GM18499 (cell line): ENCODE data around the gene NAGLU.
"Not testable (repeated sequence)": the region's sequence is repeated elsewhere in the genome, so short reads cannot be mapped to it uniquely, and the experiment has no call there.

Experiments used
- ATAC-seq: cut with Tn5 transposase; IDR thresholded peaks from one replicate; pipeline ENCODE4 v1.9.1; 2021; ENCODE audit warnings: moderate number of reproducible peaks; ENCODE audit not compliant: insufficient read depth, unreplicated experiment

NAGLU gene

DNA sequence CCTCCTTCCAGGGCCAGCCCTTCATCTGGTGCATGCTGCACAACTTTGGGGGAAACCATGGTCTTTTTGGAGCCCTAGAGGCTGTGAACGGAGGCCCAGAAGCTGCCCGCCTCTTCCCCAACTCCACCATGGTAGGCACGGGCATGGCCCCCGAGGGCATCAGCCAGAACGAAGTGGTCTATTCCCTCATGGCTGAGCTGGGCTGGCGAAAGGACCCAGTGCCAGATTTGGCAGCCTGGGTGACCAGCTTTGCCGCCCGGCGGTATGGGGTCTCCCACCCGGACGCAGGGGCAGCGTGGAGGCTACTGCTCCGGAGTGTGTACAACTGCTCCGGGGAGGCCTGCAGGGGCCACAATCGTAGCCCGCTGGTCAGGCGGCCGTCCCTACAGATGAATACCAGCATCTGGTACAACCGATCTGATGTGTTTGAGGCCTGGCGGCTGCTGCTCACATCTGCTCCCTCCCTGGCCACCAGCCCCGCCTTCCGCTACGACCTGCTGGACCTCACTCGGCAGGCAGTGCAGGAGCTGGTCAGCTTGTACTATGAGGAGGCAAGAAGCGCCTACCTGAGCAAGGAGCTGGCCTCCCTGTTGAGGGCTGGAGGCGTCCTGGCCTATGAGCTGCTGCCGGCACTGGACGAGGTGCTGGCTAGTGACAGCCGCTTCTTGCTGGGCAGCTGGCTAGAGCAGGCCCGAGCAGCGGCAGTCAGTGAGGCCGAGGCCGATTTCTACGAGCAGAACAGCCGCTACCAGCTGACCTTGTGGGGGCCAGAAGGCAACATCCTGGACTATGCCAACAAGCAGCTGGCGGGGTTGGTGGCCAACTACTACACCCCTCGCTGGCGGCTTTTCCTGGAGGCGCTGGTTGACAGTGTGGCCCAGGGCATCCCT, 7.4 kb downstream of the NAGLU start:
- no peak for ATAC-seq

DNA sequence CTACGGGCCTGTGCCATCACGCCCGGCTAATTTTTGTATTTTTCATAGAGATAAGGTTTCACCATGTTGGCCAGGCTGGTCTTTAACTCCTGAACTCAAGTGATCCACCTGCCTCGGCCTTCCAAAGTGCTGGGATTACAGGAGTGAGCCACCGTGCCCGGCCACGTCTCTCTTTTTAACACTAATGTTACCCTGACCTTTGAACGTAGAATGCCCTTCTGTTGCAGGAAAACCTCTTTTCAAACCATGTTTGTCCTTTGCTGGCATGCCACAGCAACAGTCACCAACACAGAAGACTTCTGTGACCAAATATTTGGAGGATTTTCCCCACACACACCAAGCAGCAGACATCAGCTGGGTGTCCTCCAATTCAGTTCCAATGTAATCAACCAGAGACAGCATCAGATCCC, 8.8 kb downstream of the NAGLU start:
- ATAC-seq: no peak

DNA sequence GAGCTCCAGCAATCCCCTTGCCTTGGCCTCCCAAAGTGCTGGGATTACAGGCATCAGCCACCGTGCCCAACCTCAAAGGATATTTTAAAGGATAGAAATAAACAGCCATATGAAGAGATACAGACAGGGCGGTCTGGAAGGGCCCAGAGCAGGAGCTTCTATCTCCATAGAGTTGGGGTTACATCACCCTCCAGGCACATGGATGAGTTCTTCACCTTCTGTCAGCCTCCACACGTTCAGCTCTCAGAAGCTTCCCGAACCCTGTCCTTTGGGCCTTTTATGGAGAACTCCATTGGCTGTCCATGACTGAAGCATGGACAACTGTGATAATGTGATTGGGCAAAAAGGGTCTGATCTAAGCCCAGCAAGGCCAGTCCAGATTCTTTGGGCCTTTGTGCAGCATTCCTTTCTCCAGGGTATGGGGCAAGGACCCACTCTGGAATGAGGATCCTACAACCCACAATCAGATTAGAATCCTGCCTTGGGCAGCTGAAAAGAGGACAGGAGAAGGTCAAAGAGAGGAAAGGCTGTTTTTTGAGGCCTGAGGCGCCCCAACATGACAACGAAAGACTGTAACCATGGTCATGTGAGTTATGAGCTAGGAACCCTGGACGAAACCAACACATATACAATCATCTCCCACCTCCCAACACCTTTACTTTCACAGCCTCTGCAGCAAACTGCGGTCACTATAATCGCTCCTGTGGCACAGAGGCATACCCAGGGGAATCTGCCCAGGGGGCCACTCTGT, 9.9 kb downstream of the NAGLU start:
- ATAC-seq: not testable (repeated sequence)

DNA sequence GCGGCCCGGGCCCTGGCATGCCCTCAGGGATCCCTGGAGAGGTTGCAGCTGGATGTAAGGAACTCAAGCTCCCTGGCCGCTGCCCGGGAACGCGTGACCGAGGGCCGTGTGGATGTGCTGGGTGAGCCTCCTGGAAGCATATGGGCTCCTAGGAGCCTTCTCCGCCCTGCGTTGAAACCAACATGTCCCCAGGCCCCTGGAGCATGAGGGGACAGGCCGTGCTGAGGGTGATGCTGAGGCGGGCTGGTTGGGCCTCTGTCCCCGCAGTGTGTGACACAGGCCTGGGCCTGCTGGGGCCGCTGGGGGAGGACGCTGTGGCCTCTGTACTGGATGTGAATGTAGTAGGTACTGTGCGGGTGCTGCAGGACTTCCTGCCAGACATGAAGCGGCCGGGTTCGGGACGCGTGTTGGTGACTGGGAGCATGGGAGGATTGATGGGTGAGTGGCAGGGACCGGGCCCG, 11.0 kb downstream of the NAGLU start:
- ATAC-seq: no peak

DNA sequence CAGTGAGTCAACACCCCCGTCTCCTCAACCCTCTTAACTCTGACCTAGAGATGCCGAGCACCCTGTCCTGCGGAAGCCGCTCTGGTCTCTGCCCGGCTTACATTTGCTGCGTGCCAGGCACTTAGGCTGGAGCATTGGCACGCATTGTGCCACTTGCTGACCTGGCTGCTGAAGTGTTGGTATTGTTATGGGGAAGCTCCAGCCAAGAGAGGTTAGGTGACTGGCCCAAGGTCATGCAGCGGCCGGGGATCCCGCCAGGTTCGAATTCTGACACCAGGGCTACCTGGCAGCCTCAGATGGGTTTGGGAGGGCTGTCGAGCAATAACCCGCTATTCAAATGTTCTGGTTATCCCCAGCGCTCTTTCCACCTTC, 11.6 kb downstream of the NAGLU start:
- ATAC-seq: no peak

DNA sequence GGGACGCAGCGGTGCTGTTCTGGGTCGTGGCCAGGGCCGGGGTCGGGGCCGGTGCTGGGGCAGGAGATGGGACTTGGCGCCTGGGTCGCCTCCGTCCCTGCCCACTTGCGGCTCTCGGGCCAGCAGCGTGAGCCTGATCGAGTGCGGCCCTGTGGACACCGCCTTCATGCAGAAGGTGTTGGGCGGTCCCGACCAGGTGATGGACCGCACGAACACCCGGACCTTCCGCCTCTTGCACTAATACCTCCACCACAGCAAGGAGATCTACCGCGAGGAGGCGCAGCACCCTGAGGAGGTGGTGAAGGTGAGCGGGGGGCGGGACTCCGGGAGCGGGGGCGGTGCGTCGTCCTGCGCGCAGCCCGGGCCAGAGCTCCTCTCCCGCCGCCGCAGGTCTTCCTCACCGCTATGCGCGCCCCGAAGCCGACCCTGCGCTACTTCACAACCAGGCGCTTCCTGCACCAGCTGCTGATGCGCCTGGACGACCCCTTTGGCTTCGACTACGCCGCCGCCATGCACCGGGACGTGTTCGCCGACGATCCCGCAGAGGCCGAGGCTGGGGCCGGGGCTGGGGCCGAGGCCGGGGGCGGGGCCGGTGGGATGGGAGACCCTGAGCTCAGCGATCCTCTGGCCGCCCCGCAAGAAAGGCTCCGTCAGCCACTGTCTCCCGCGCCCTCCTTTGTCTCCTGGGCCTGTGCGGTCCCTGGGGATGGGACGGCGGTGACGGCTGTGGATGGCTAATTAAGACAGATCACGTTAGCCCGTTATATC, 12.2 kb downstream of the NAGLU start:
- ATAC-seq: no peak

DNA sequence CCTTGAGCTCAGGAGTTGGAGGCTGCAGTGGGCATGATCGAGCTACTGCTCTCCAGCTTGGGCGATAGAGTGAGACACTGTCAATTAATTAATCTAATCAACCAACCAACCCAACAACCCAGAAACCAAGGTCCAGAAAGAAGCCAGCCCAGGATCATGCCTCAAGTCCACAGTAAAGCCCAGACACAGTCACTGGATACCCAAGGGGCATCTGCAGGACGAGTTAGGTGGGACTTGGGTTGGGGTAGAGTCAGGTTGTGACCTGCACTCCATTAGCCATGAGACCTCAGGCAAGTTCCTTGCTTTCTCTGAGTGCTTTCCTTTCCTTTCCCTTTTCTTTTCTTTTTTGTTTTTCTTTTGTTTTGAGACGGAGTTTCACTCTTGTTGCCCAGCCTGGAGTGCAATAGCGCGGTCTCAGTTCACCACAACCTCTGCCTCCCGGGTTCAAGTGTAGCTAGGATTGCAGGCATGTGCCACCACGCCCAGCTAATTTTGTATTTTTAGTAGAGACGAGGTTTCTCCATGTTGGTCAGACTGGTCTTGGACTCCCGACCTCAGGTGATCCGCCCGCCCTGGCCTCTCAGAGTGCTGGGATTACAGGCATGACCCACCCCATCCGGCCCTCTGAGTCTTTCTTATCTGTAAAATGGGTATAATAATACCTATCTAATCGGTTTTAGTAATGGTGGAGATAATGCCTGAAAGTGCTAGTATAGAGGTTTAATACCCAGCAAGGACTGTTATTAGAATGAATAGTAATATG, 13.1 kb downstream of the NAGLU start:
- no peak for ATAC-seq

DNA sequence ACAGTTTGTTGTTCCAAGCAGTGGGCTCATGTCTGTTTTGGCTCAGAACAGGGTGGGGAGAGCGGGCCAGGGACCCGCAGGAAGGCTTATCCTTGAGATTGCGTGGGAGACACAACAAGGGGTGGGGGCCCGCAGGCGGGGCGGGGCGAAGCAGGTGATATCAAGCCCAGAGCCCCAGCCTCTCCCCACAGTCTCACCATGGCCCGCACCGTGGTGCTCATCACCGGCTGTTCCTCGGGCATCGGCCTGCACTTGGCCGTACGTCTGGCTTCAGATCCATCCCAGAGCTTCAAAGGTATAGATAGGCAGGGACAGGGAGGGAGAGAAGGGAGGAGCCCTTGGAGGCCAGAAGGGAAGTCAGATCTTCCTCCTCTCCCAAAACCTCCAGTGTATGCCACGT, 16.7 kb downstream of the NAGLU start, which contains the start of gene HSD17B1:
Gene HSD17B1, plus strand, starts transcription at position 188 of the 400 bp plus-strand sequence. Its CDS starts 11 bp downstream, at position 199.
- ATAC-seq: not testable (repeated sequence)

DNA sequence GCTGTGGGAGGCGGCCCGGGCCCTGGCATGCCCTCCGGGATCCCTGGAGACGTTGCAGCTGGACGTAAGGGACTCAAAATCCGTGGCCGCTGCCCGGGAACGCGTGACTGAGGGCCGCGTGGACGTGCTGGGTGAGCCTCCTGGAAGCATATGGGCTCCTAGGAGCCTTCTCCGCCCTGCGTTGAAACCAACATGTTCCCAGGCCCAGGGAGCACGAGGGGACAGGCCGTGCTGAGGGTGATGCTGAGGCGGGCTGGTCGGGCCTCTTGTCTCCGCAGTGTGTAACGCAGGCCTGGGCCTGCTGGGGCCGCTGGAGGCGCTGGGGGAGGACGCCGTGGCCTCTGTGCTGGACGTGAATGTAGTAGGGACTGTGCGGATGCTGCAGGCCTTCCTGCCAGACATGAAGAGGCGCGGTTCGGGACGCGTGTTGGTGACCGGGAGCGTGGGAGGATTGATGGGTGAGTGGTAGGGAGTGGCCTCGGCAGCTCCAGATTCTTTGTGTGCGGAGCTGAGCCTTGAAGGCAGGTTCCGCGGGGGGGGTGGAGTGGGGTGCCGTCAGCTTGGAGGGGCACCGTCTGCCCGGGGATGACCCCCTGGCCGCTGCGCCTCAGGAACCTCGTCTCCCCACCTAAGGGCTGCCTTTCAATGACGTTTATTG, 17.2 kb downstream of the NAGLU start:
- ATAC-seq: no peak

DNA sequence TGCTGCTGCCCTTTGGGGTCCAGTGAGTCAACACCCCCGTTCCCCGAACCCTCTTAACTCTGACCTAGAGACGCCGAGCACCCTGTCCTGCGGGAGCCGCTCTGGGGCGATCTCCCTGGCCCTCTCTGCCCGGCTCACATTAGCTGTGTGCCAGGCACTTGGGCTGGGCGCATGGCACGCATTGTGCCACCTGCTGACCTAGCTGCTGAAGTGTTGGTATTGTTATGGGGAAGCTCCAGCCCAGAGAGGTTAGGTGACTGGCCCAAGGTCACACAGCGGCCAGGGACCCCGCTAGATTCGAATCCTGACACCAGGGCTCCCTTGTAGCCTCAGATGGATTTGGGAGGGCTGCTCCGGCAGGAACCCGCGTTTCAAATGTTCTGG, 17.8 kb downstream of the NAGLU start:
- ATAC-seq: no peak

DNA sequence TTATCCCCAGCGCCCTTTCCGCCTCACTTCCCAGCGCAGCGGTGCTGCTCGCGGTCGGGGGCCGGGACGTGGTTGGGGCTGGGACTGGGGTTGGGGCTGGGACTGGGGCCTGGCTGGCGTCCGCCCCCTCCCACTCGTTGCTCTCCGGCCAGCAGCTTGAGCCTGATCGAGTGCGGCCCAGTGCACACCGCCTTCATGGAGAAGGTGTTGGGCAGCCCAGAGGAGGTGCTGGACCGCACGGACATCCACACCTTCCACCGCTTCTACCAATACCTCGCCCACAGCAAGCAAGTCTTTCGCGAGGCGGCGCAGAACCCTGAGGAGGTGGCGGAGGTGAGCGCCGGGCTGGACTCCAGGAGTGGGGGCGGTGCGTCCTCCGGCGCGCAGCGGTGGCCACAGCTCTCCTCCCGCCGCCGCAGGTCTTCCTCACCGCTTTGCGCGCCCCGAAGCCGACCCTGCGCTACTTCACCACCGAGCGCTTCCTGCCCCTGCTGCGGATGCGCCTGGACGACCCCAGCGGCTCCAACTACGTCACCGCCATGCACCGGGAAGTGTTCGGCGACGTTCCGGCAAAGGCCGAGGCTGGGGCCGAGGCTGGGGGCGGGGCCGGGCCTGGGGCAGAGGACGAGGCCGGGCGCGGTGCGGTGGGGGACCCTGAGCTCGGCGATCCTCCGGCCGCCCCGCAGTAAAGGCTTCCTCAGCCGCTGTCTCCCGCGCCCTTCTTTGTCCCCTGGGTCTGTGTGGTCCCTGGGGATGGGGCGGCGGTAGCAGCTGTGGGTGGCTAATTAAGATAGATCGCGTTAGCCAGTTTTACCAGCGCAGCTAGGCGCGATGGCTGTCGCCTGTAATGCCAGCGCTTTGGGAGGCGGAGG, 18.4 kb downstream of the NAGLU start:
- ATAC-seq: no peak

DNA sequence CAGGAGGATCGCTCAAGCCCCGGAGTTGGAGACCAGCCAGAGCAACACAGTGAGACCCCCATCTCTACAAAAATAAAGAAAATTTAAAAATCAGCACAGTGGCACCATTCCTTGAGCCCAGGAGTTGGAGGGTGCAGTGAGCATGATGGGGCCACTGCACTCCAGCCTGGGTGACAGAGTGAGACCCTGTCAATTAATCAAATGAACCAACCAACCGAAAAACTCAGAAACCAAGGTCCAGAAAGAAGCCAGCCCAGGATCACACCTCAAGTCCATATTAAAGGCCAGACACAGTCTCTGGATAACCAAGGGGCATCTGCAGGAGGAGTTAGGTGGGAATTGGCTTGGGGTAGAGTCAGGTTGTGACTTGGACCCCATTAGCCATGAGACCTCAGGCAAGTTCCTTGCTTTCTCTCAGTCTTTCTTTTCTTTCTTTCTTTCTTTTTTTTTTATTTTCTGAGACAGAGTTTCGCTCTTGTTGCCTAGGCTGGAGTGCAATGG, 19.1 kb downstream of the NAGLU start:
- ATAC-seq: no peak

DNA sequence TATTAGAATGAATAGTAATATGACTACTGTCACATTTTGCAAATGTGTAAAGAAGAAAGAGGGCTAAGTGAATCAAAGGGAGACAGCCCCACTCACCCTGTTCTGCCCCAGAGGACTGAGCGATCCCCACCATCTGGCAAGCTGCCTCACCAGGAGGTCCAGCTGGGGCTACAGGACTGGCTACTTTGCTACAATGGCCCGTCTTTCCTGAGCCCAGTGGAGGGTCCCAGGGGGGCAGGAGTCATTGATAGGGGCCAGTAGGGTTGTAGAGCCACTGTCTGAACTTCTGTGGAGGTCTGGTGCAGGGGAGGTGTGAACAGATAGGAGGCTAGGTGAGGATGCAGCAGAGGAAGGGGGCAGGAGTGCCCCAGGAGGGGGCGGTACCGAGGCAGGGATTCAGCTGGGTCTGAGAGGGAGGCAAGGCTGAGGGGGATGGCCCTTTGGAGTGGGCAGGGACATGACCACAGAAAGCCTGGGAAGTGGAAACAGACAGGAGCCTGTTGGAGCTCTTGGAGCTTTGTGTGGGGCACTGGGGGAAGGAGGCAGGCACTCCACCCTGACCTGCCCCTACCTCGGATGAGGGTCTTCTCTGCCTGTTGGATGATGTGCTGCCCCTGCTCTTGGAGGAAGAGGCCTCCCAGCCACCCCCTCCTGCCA, 20.0 kb downstream of the NAGLU start:
- not testable (repeated sequence) for ATAC-seq

DNA sequence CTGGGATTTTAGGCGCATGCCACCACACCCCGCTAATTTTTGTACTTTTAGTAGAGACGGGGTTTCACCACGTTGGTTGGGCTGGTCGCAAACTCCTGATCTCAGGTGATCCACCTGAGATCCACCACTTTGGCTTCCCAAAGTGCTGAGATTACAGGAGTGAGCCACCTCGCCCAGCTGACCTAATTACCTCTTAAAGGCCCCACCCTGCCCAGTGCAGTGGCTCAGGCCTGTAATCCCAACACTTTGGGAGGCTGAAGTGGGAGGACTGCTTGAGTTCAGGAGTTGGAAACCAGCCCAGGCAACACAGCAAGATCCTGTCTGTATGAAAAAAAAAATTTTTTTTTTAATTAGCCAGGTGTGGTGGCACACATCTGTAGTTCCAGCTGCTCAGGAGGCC, 23.0 kb downstream of the NAGLU start:
- ATAC-seq: no peak

DNA sequence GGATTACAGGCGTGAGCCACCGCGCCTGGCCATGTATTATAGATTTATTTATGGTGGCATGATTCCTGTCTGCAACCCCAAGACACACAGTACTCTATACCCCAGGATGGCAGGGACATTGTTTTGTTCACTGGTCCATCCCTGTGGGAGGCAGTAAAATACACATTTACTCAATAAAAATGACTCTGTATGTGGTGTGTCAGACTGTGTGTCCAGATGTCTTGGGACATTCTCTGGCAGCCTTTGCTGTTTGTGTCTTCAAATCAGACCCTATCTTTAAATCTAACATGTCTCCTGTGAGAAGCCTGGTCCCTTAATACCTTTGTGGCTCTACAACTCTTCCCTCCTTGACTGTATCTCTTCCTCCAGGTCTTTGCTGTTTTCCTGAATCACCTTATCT, 24.2 kb downstream of the NAGLU start:
- ATAC-seq: no peak

DNA sequence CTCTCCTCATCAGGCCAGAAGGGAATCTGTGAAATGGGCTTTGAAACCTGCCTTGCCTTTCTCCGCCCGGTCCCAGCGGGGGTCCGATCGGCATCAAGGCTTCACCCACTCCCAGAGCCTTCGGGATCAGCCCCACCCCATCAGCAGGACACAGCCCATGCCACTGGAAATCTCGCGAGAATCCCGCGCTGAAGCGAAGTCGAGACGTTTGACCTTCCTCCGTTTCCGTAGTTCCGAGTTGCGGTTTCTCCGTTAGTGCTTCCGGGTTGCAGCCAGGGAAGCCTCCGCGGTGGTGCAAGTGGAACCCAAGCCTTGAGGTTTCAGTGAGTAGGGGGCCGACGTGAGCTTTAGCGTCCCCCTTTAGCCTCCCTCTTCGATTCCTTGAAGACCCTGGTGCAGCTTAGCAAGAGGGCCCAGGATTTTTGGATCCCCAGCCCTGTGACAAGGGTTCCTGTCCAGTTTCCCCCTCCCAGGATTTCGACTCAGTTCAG, 25.9 kb downstream of the NAGLU start, which contains the start of gene COASY:
Gene COASY, plus strand, starts transcription at position 252 of the 491 bp plus-strand sequence. CDS start 475 bp downstream, outside the sequence.
- ATAC-seq: no peak

DNA sequence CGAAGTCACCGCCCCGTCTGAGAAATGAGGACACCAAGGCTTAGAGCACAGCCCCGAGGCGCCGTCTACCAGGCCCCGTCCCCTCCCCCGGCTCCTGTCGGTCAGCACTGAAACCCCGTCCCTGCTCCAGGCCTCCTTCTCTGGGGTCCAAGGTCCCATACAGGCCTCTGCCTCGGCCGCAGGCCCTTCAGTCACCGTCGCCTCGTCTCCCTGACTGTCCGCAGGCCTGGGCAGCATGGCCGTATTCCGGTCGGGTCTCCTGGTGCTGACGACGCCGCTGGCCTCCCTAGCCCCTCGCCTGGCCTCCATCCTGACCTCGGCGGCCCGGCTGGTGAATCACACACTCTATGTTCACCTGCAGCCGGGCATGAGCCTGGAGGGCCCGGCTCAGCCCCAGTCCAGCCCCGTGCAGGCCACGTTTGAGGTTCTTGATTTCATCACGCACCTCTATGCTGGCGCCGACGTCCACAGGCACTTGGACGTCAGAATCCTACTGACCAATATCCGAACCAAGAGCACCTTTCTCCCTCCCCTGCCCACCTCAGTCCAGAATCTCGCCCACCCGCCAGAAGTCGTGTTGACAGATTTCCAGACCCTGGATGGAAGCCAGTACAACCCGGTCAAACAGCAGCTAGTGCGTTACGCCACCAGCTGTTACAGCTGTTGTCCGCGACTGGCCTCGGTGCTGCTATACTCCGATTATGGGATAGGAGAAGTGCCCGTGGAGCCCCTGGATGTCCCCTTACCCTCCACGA, 26.5 kb downstream of the NAGLU start:
- ATAC-seq: no peak
